HG02870 (cell line): ENCODE results near the gene PDE8B.

ENCODE experiments used
- ATAC-seq: cut with Tn5 transposase; IDR thresholded peaks from one replicate; pipeline ENCODE4 v1.9.1; 2021; ENCODE audit warnings: mild to moderate bottlenecking, moderate library complexity; ENCODE audit not compliant: unreplicated experiment

The PDE8B gene

DNA sequence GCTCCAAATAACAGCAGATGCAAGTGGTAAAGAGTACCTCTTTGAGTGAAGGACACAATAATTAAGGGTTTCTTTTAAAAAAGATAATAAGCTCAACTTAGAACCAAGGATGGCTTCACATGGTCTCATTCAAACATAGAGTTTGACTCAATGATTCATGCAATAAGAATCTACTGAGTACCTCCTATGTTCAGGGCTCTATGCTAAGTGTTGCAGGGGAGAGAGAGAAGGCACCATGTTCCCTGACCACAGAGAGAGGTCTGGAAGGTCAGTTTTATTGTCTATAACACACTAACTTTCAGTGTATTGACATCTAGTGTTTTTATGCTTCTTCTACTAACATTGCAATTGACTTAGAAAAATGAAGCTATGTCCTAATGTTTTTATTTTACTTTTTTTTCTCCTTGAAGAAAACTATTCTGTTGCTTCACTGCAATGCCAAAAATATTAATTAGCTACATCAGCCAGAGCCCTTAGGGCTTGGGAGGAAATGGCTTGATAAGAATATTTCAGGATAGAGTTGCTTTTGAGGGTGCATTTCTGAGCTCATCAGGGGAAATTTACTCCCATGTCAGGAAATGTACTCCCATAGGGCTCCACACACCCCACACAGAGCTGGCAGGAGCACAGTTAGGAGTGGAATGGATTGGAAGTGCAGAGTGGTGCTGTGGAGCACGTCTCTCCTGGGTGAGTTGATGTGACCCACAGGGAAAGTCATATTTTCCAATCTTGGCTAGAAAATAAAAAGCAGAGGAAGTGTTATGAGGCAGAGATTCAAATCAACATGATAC, 106.6 kb downstream of the PDE8B start:
- no peak for ATAC-seq

DNA sequence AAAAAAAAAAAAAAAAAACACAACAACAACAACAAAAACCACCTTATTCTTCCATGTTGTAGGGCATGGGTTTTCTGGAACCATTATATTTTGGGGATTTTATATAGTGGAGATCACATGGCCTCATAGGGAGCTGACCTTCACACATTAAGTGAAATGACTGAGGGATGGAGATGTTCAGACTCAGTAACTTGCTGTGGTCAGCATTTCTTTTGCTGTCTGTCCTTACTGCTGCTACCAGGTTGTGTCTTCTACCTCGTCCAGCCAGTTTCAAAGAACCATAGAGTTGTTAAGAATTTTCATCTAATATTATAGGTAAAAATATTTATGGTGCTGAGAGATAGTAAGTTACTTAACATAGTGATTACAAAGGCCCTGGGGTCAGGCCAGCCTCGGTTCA, 107.6 kb downstream of the PDE8B start:
- ATAC-seq = no peak

DNA sequence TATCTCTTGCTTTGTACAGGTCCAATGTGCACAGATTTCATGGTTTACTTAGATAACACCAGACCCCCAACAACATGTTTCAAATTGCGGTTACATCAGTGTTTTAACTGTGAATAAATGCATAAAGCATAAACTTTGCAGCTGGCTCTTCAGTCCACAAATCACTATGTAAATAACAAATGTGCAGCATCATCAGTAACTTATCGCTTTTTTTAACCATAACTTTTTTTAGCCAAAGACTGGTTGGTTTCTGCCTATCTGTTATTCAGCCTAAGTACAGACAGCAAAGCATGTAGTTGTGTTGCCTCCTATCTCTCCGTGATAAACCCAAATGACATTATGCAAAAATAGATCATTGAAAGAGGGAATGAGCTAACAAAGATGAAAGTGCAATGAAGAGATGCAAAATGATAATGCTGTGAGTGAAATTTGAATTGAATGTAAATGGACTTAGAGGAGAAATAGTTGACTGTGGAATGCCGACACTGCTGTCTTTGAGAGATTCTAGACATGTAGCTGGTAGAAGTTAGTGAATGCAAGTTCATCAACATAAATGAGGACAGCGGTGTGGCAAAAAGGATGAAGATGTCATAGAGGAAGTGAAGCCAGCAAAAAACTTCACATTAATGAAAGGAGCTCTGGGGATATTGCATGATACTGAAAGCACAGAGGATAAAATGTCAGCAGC, 108.8 kb downstream of the PDE8B start:
- ATAC-seq = no peak

DNA sequence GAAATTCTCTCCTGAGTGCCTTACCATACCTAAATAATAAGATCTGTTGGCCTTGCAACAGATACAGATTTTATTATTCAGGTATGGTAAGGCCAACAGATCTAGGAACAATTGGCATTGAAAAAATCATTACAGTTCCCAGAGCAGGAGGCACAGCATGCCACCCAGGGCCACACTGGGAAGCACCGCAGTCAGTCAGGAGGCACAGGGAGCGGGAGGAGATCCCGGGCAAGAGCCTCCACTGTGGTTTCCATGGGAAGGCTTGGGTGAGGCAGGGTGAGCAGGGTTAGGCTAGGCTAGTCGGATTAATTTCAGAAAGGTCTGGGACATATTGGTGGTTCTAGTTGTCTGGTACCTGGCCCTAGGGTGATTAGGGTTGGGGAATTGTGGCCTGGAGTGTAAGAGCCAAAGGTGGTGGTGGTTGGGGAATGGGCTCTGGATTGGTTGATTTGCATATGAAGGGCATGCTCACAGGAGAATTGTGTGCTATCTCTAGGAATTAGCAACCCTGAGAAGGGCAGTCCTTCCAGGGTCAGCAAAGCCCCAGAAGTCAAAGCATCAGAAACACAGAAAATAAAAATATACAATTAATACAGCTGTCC, 111.4 kb downstream of the PDE8B start:
- no peak for ATAC-seq

DNA sequence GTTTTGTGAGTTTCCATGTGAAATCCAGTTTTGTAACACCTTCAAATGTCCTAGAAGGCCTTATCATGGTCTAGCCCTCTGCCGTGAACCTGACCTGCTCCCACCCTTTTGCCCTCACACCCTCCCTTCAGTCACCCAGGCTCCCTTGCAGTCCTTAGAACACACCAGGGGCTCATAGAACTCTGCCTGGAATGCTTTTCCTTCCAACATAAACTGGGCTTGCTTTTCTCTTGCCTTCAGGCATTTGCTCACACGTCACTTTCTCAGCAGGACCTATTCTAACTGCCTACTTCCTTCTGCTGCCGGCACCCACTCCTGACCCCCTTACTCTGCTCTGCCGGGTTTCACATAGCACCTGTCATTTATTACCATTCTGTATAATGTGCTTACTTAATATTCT, 111.9 kb downstream of the PDE8B start:
- ATAC-seq = no peak

DNA sequence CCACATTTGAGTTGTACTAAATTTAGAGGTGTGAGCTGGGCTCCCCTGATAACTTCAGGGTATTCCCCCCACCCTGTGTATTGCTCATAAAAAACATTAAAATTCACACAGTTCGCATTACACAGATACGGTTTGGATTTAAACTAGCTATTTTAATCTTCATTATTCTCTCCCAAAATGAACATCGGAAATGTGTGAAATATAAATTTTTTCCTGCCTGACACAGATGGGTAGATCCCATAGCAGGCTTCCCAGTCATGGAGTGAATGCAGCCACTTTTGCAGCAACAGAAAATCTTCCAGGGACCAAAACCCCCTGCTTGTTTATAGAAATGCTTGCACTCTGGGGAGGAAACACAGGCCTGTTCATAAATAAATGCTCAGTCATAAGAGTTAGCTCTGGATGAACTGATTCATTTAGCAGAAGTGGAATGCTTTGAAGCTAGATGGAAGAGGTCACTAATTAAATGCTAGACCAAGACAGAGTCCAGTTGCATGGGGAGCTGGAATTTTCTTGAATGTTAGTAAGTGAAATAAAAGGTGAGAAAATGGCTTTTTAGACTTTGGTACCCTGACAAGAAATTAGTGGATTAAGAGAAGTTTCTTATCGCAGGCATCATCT, 115.6 kb downstream of the PDE8B start:
- ATAC-seq = no peak

DNA sequence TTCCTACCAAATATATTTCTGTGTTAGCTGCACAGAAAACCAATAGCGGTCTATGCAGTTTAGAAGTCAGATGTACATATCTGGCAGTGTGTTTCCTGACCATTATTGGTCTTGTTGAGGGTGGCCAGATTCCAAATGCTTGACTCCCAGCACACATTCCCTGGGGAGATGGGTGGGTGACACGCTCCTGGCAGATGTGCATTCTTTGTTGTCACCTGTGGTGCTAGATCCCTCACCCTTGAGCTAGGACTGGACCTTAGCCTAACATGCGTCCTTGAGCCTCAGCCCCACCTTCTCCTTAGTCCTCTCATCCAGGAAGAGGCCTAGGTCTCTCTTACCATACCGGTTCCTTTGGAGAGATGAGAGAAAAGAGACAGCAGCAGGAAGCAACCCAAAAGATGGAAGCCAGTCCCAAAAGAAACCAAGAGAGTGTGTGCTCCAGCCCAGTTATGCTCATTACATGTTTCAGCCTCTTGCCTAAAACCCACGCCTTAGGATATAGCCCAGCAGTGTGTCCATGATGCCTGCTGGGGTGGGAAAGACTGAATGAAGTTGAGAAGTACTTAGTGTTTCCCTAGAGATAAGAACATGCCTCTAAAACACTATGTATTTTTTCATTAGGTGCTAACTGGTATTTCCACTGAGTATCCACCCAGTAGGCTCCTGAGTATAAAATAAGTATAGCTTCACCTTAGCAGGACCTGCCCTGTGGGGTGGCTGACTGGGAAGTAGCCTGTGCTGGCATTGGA, 116.7 kb downstream of the PDE8B start:
- no peak for ATAC-seq

DNA sequence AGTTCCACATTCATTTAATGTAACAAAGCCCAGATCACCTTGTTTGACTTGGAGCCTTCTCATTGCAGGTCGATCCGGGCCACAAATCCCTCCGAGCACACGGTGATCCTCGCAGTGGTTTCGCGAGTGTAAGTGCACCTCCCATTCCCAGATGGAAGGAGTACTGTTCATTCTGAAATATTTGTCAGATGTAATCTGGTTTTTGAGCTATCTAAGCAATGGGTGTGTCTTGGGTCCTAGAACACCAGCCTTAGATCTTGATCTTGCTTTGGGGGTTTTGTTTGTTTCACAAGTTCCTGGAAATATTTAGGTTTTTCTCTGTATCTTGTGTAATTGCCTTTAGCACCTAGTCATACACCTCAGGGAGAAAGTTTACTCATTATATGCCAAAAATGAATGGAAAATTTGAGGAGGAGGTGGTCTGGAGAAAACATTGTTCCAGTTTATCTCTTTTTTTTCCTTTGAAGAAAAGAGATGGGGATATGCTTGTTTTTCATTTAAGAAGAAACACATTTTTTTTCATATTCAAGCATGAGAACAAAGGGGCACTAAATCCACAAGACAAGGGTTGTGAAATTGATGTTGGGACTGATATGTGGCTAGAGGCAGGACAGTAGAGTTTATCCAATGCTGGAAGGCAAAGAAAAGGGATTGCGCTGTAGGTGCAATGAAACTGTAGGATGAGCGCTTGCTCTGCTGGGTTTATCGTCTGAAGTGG, 118.6 kb downstream of the PDE8B start:
- ATAC-seq = no peak

DNA sequence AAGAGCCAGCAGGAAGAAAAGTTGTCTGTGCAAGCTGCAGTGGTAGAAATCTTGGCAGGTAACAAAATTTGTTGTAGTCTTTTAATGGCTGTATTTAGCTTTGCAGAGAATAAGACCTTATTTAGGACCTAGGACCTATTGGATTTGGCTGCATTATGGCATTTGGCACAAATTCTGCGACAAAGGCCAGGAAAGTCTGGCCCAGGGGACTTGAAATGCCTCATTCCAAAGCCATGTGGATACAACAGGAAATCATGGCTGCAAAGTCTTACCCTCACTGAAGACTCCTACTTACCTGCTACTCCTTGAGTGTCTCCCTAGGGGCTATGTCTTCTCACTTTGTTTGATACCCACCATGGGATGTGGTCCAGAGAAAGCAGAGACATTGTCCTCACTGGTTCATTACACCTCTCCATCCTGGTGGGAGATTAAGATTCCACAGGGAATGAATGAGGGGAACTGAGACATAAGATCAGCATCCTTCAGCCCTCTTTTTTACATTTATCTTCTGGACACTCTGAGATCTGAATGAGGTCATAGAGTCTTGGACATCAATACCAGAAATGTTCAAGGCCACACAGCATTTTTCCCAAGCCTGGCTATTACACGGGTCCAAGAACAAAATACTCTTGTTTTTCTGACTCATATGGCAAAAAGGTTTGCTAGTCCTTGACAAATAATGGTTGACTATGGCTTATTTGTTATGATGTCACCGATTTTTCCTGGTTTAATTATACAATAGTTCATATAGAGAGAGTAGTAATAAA, 119.4 kb downstream of the PDE8B start:
- no peak for ATAC-seq

DNA sequence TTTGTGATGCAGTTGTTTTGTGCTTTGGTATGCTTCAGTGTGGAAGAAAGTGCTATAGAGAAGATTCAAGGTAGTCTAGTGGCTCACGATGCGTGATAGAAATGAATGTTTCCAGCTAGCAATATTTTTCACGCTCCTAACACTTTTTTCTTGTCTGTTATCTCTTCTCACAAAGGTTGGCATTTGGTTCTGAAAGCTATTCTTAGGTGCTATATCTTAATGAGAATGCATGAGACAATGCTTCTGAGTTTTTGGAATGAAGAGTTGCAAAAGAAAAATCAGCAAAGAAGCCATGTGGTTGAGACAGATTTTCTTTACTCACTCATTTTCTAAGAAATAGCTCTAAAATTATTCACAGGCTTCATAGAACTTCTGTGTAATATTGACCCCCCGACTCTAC, 122.6 kb downstream of the PDE8B start:
- ATAC-seq = no peak

DNA sequence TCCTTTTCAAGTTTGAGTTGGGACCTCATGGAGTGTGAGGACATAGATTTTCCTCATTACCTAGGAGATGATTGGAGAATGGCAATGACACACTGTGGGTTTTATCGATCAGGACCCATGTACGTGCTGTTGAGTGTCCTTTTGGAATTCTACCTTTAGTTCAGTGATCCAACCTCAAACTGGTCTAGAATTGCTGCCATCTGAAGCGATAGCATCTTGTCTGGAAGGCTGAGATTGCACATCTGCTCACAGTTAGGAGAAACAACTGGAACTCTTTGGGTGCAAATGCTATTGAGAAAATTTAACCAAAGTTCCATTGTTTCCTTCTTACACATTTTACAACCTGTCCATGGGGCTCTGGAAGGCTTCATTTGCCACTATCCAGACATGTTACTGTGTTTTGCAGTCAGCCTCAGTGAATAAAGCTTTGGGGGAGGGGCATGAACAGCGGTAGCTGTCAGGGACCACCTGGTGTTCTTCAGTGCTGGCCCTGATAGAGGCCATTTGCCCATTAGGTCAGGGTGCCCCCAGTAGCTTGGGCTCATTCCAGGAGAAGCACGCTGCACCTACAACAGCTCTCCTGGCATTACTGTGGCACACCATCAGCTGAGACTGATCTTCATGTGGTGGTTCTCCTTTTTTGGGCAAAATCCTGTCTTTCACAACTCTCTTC, 123.1 kb downstream of the PDE8B start:
- ATAC-seq = no peak

DNA sequence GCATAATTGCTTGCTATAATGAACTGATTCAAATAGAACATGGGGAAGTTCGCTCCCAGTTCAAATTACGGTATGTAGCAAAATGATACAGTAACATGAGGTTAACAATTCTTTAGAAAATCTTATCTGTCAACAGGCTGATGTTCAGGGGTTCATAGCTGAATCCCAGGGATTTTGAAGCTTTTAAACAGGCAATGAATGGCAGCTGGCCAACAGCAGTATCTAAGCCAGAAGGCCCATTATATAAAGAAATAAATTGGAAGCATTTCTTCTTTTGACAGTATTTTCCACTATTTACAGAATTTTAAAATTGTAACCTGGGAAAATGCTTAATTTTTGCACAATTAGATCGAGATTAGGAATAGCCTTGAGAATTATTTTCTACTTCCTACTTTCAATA, 126.8 kb downstream of the PDE8B start:
- no peak for ATAC-seq

DNA sequence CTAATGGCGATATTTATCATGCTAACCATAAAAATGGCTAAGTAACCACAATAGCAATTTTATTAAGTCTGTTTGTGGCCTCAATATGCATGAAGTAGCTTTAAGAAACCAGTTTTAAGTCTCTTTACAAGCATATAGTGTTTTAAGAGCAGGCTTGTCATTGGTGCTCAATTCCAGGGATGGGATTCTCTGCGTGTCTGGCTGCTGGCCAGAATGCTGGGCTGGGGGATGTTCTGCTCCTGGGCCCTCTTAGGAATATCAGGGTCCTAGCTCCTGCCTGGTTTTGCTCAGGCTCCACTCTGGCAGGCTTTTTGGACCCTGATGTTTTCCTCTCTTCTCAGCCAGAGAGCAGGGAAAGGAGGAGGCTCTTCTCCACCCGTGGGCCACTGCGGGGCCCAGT, 127.2 kb downstream of the PDE8B start:
- no peak for ATAC-seq

DNA sequence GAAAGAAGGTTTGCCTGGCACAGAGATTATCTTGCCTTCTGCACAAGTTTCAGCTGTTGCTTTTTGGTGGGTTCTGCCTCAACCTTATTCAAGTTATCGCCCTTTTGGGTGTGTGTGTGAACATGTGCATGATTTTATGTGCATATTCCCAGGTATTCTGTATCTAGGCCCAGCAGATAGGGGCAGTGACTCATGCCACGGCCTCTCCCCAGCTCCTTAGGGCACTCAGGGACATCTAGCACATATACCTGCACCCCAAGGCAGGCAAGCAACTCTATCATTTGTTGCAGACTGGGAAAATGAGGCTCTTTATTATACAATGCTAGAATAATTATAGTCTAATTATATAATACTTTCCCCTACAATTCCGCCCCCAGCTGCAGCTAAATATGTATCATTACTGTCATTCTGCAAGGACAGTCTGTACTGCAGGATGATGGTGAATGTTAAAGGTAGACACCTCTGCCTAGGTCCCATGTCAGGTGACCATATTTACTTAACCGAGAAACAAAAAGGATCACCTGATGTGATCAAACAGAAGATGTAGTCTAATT, 128.9 kb downstream of the PDE8B start:
- ATAC-seq = no peak

DNA sequence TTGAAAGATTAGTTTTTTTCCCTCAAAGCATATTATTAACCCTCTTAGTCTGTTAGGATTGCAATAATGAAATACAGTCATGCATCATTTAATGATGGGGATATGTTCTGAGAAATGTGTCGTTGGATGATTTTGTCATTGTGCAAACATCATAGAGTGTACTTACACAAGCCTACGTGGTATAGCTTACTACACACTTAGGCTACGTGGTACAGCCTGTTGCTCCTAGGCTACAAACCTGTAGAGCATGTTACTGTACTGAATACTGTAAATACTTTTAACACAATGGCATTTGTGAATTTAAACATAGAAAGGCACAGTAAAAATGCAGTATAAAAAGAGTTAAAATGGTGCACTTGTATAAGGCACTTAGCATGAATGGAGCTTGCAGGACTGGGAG, 132.7 kb downstream of the PDE8B start:
- no peak for ATAC-seq

DNA sequence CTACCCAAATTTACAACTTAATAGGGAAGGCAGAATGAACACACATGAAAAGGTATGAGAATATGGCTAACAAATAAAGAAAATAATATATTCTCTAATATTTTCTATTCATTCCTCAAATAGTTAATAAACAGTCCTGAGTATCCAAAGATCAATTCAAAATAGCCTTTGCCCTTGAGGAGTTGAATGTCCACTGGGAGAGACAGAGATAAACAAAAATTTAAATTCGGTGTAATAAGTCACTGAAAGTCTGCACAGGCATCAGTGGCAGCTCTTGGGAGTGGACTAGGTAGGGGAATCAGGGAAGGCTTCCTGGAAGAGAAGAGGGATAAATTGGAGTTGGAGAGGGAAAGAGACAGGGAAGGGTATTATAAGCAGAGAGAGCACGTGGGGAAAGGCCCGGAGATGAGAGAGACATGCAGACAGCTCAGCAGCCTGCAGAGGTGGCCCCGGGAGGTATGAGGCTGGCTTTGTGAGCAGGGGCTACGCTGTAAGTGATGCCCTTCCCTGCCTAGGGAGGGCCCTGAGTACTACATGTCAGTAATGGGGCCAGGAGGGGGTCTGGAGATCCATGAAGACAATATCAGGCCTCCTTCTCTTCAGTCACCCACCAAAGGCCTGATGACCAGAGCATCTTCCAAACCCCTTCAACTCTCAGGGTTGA, 137.1 kb downstream of the PDE8B start:
- ATAC-seq = no peak

DNA sequence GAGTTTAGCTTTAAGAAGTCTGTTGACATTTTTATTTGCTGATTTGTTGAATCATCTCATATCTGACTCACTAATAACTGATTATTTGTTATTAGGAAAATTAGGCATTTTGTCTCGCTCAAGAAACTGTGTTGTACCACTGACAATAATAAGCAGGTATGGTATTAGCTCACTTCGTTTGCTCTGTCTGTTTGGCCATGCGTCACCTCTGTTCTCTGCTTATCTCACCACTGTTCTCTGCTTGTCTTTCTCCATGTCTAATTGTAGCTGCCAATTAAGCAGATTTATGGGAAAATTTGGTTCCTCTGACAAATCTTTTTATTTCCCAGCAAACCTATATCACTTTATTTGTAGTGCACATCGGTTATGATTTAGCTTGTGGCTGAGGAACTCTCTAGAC, 142.8 kb downstream of the PDE8B start:
- ATAC-seq = no peak

DNA sequence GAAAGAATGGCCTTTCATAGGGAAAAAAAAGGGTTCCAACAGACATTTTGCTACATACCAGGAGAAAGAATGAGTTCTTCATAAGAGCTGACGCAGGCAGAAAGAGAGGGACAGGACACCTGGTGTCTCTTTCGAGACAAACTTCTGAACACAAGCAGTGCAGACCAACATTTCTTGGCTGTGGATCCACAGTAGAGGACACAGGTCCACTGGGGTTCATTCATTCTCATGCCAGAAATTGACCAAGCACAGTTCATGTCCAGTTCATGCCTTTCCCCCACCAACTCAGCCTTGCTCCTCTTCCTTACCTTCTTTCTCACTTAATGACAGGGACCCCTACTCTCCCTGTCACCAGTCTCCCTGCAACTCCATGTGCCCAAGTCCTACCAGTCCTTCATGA, 144.0 kb downstream of the PDE8B start:
- ATAC-seq = no peak
